SK-N-SH (cell line): ENCODE measurements around the gene MAD2L2.

Experiments used
- GABPA ChIP-seq: IDR thresholded peaks from 2 replicates; pipeline ENCODE4 v1.4.0; 2012; ENCODE audit warnings: low read depth, mild to moderate bottlenecking
- NFIC ChIP-seq: IDR thresholded peaks from 2 replicates; pipeline ENCODE4 v1.4.0; 2012; ENCODE audit warnings: borderline replicate concordance
- POLR2AphosphoS5 ChIP-seq: IDR thresholded peaks from 2 replicates; pipeline ENCODE4 v1.6.1; 2012; ENCODE audit warnings: low read depth, low read length
- SMC3 ChIP-seq: IDR thresholded peaks from 2 replicates; pipeline ENCODE4 v1.6.1; 2012; ENCODE audit warnings: low read depth, low read length, improper control_type of control experiment
- TF ChIP-seq, protein P1 (sequence below): fragments of 200-600 bp; sonication (generic); IDR thresholded peaks from 2 replicates; pipeline ENCODE4 v1.6.1; 2017; ENCODE audit warnings: antibody characterized with exemption, mild to moderate bottlenecking, moderate library complexity
- TF ChIP-seq, protein P2 (sequence below): IDR thresholded peaks from 2 replicates; pipeline ENCODE4; 2012
- TF ChIP-seq, protein P3 (sequence below): IDR thresholded peaks from 2 replicates; pipeline ENCODE4 v1.6.1; 2012; ENCODE audit warnings: mild to moderate bottlenecking, low read depth, low read length, moderate library complexity

DNA sequence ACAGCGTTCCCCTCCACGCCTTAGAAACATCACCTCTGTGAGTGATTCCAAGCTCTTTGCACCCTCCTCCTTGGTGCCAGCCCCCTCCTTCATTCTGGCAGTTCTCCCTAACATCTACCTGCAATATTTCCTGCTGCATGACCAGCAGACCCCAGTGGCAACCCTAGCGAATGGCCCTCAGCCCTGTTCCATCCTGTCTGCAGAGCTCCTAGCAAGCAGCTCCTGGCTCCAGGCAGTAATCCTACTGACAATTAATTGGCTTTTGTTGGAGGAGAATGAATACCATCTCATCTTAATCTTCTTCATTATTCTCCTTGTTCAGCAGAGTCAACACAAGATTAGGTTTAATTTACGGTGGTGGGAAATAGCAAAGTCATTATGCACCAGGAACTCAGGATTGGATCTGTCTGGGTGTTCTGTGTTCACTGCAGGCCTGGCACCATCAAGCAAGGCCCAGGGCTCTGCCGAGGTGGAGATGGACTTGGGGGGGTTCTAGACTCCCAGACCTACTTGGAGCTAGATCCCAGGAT lies 39.1 kb downstream of the MAD2L2 start:
- no peak for TF ChIP-seq SMC3
- no peak for TF ChIP-seq GABPA
- TF ChIP-seq POLR2AphosphoS5, result no peak
- TF ChIP-seq, protein P1, sequence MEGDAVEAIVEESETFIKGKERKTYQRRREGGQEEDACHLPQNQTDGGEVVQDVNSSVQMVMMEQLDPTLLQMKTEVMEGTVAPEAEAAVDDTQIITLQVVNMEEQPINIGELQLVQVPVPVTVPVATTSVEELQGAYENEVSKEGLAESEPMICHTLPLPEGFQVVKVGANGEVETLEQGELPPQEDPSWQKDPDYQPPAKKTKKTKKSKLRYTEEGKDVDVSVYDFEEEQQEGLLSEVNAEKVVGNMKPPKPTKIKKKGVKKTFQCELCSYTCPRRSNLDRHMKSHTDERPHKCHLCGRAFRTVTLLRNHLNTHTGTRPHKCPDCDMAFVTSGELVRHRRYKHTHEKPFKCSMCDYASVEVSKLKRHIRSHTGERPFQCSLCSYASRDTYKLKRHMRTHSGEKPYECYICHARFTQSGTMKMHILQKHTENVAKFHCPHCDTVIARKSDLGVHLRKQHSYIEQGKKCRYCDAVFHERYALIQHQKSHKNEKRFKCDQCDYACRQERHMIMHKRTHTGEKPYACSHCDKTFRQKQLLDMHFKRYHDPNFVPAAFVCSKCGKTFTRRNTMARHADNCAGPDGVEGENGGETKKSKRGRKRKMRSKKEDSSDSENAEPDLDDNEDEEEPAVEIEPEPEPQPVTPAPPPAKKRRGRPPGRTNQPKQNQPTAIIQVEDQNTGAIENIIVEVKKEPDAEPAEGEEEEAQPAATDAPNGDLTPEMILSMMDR, result no peak
- TF ChIP-seq, protein P2, sequence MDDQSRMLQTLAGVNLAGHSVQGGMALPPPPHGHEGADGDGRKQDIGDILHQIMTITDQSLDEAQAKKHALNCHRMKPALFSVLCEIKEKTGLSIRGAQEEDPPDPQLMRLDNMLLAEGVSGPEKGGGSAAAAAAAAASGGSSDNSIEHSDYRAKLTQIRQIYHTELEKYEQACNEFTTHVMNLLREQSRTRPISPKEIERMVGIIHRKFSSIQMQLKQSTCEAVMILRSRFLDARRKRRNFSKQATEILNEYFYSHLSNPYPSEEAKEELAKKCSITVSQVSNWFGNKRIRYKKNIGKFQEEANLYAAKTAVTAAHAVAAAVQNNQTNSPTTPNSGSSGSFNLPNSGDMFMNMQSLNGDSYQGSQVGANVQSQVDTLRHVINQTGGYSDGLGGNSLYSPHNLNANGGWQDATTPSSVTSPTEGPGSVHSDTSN, result no peak
- TF ChIP-seq, protein P3, sequence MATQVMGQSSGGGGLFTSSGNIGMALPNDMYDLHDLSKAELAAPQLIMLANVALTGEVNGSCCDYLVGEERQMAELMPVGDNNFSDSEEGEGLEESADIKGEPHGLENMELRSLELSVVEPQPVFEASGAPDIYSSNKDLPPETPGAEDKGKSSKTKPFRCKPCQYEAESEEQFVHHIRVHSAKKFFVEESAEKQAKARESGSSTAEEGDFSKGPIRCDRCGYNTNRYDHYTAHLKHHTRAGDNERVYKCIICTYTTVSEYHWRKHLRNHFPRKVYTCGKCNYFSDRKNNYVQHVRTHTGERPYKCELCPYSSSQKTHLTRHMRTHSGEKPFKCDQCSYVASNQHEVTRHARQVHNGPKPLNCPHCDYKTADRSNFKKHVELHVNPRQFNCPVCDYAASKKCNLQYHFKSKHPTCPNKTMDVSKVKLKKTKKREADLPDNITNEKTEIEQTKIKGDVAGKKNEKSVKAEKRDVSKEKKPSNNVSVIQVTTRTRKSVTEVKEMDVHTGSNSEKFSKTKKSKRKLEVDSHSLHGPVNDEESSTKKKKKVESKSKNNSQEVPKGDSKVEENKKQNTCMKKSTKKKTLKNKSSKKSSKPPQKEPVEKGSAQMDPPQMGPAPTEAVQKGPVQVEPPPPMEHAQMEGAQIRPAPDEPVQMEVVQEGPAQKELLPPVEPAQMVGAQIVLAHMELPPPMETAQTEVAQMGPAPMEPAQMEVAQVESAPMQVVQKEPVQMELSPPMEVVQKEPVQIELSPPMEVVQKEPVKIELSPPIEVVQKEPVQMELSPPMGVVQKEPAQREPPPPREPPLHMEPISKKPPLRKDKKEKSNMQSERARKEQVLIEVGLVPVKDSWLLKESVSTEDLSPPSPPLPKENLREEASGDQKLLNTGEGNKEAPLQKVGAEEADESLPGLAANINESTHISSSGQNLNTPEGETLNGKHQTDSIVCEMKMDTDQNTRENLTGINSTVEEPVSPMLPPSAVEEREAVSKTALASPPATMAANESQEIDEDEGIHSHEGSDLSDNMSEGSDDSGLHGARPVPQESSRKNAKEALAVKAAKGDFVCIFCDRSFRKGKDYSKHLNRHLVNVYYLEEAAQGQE, result no peak
- TF ChIP-seq NFIC, result no peak
